DMS153 treated with DMSO at 0.1 percent for 48 hours (cell line): ENCODE data around the gene WDR20.
A peak's percentile ranks its signal among the peaks of the same experiment; 100 is the strongest.
"Not testable (repeated sequence)": the region's sequence is repeated elsewhere in the genome, so short reads cannot be mapped to it uniquely, and the experiment has no call there.

Source experiments
- DNase-seq: peaks from one replicate; lab custom pipeline; 2025; ENCODE audit not compliant: unreplicated experiment; lab: John Stamatoyannopoulos, UW

WDR20 gene, protein sequence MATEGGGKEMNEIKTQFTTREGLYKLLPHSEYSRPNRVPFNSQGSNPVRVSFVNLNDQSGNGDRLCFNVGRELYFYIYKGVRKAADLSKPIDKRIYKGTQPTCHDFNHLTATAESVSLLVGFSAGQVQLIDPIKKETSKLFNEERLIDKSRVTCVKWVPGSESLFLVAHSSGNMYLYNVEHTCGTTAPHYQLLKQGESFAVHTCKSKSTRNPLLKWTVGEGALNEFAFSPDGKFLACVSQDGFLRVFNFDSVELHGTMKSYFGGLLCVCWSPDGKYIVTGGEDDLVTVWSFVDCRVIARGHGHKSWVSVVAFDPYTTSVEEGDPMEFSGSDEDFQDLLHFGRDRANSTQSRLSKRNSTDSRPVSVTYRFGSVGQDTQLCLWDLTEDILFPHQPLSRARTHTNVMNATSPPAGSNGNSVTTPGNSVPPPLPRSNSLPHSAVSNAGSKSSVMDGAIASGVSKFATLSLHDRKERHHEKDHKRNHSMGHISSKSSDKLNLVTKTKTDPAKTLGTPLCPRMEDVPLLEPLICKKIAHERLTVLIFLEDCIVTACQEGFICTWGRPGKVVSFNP

DNA sequence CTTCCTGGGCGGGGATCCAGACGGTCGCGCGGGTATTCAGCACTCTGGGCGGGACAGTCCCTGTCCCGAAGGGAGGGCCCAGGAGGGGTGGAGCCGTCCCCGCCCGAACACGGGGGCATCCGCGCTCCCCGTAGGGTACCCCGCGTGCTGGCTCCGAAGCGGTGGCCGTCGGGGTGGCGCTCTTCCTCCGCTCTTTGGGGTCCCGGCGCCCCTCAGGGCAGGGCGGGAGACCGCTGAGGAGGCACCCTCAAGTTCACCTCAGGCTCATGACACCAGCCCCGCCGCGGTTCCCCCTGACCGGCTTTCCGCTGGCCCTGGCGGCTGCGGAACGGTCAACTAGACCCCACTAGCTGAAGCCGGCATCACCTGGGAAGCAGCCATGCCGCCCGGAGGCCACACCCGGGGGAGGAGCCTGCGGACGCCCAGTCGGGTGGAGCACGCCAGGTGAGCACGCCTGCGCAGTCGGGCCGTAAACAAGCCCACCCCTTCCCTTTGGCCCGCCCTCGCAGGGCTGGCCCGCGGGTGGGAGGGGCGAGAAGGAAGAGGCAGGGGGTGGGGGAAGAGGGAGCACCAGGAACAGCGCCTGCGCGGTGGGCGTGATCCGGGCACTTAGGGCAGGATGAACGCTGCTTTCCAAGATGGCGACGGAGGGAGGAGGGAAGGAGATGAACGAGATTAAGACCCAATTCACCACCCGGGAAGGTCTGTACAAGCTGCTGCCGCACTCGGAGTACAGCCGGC lies at the start of gene WDR20:
Gene WDR20, plus strand, starts transcription at position 612 of the 741 bp plus-strand sequence. Its CDS starts 27 bp downstream, at position 639.
- peak; percentile 51 for DNase-seq

DNA sequence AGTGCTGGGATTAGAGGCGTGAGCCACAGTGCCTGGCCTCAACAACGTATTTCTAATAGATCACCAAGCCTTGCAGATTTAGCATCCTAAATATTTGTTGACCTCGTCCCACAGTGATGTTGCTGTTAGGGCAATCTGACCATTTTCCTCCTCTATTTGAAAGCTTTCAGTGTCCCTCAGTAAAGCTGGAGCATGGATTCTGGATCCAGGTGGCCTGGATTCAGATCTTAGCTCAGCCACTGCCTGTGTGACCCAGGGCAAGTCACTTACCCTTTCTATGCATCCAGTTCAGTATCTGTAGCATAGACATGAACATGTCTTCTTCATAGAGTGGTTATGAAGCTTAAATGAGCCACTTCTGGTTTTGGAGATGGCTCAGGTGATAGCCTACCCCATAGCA lies 49.0 kb upstream of the WDR20 start:
- DNase-seq = no peak

DNA sequence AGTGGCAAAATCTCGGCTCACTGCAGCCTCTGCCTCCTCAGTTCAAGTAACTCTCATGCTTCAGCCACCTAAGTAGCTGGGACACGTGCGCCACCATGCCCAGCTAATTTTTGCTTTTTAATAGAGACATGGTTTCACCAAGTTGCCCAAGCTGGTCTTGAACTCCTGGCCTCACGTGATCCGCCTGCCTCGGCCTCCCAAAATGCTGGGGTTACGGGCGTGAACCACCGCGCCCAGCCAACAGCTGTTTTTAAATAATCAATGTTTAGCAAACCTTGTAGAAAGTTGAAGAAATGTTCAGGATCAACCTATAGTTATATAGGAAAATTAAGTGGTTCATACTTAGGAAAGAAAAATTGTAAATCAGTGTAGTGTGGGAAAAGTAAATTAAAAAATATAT lies 46.9 kb upstream of the WDR20 start:
- DNase-seq = no peak

DNA sequence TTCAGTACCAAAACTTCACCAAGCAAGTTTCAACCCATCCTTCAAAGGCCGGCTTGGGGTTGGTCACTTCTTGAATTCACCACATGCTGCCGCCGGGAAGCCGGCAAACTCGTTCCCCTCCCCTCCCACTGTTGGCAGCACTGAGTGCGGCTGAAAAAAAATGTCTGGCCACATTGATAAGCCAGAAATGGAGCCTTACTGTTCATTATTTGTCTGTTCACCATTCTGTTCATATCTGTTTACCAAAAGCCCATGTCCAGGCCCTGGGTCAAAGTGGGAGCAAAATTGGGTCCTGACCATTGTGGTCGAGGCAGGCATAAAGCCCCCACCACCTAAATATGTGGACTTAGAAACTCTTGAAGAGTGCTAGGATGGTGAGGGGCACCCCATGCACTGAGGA lies 45.6 kb upstream of the WDR20 start:
- no peak for DNase-seq

DNA sequence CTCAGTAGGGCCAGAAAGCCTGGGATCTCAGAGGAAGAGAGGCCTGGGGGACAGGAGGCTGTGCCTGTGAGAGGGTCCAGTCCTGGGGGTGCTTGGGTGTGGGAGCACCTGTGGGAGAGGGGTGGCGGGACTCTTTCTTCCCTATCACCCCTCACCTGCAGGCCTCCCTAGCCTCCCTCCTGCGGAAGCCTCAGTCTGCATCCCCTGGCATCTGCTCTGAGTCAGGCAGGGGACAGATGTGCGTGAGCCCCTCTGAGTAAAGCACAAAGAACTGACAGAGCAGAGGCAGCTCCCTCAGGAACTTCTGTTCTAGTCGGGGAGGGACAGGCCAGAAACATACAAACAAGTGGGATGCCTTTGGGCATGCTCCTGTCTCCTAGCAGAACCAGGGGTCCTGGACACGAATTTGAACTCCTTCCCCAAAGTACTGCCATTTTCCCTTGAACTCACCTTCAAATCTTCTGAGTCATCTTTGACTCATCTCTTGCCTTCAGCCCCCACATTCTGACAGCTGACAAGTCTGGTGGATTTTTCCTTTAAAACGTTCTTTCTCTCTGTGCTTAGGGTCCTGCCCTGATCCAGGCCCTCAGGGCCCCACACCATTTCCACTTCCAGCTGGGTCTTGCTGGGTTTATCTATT lies 44.3 kb upstream of the WDR20 start:
- no peak for DNase-seq

DNA sequence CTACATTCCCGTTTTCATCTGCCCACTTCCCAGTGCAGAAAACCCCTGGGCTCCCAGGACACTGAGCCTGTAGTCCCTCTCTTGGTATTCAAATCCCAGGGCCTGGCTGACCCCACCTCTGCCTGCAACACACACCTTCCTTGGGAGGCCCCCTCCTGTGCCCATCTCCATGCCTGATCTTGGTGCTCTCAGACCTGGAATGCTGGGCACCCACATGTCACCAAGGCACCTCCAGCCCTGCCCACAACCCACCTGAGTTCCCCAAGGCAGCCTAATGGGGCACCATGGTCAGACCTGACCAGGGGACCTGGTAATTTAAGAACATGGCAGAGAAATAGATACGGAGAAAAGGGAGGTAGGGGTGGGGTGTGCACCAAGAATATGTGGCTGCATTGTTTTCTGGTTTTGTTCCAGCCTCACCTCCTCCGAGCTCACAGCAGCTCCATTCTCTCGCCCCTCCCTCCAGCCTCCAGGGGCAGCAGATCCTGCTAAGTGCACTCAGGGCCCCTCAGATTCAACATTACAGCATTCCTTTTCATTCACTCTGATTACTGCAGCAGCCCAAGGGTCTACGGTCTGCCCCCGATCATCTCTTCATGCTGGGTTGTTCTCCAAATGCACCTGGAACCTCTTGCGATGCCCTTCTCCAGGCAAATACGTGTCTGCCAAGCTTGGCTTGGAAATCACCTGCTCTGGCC lies 43.7 kb upstream of the WDR20 start:
- DNase-seq = no peak

DNA sequence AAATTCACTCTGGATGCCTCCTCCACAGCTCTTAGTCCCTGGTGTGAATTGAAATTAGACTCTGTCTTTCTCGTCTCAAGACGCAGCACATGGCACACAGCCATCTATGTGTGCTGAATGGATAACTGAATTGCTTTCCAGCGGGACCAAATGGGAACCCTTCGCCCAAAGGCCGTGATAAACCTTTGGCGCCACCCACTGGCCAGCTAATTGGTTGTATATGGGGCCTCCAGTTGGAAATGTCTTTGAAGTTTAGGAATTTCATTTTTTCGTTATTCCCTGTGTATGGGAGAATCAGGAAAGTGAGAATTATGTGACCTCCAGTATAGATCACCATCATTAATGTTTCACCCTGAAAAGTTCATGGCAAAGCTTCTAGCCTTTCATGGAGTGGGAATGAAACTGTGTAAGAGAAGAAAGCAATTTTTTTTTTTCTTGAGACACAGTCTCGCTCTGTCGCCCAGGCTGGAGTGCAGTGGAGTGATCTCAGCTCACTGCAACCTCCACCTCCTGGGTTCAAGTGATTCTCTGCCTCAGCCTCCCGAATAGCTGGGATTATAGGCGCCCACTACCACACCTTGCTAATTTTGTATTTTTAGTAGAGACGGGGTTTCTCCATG lies 43.0 kb upstream of the WDR20 start:
- peak; percentile 1 for DNase-seq

DNA sequence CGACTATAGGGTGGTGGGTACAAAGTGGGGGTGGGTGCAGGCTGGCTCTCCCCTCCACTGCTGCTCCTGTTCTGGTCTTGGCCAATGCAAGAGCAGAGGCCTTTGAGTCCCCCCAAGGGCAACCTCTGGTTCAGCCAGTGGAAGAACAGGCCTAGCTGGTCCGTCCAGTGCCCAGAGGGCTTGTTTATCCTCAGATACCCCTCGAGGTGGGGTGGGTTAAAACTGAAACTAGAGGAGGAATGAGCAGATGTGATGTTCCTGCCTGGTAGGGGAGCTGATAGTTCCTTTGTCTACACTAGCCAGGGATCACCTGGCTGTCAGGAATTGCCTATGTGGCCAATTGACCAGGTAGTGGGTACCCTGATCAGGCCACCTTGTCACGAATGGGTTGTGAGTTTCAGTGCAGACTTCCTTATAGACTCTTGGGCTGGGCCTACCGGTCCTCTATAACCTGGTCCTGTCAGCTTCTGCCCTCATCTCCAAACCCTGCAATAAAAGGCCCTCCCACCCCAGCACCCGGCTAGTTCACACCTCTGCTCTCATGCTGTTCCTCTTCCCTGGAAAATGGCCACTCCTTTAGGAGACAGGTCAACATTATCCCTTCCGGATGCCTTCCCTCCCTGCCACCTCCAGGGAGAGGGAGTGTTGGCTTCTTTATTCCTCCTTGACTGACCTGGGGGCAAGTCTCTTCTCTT lies 42.1 kb upstream of the WDR20 start:
- no peak for DNase-seq

DNA sequence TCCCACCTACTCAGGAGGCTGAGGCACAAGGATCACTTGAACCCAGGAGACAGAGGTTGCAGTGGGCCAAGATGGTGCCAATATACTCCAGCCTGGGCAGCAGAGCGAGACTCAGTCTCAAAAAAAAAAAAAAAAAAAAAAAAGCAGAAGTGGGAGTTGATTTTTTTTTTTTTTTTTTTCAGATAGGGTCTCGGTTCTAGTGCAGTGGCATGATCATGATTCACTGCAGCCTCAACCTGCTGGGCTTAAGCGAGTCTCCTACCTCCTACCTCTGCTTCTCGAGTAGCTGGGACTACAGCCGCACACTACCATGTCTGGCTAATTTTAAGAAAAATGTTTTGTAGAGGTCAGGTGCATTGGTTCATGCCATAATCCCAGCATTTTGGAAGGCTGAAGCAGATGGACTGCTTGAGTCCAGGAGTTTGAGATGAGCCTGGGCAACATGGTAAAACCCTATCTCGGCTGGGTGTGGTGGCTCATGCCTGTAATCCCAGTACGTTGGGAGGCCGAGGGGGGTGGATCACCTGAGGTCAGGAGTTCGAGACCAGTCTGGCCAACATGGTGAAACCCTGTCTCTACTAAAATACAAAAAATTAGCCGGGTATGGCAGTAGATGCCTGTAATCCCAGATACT lies 36.5 kb upstream of the WDR20 start:
- no peak for DNase-seq

DNA sequence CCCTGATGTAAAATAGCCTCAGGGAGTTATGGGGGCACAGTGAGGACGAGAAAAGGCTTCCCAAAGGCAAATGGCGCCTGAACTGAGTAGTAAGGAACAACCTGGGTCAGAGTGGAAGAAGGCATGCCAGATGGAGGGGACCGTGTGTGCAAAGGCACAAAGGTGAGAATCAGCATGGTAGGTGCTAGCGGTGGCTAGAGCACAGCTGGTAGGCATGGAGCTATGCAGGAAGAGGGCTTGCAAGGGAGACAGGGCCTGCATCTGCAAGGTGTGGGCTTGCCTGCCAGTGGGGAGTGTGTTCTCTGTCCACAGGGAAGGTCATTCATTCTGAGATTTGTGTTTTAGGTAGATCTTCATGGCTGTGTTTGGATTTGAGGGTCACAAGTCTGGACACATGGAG lies 34.3 kb upstream of the WDR20 start:
- DNase-seq = no peak

DNA sequence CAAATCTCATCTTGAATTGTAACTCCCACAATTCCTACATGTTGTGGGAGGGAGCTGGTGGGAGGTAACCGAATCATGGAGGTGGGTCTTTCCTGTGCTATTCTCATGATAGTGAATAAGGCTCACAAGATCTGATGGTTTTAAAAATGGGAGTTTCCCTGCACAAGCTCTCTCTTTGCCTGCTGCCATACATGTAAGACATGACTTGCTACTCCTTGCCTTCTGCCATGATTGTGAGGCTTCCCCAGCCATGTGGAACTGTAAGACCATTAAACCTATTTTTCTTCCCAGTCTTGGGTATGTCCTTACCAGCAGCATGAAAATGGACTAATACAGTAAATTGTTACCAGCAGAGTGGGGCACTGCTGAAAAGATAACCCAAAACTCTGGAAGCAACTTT lies 30.4 kb upstream of the WDR20 start:
- DNase-seq = not testable (repeated sequence)

DNA sequence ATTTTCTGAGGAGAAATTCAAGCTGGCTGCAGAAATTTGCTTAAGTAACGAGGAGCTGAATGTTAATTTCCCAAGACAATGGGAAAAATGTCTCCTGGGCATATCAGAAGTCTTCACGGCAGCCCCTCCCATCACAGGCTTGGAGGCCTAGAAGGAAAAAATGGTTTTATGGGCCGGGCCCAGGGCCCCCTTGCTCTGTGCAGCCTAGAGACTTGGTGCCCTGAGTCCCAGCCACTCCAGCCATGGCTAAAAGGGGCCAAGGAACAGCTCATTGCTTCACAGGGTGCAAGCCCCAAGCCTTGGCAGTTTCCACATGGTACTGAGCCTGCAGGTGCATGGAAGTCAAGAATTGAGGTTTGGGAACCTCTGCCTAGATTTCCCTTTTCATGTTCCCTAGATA lies 28.6 kb upstream of the WDR20 start:
- DNase-seq = no peak

DNA sequence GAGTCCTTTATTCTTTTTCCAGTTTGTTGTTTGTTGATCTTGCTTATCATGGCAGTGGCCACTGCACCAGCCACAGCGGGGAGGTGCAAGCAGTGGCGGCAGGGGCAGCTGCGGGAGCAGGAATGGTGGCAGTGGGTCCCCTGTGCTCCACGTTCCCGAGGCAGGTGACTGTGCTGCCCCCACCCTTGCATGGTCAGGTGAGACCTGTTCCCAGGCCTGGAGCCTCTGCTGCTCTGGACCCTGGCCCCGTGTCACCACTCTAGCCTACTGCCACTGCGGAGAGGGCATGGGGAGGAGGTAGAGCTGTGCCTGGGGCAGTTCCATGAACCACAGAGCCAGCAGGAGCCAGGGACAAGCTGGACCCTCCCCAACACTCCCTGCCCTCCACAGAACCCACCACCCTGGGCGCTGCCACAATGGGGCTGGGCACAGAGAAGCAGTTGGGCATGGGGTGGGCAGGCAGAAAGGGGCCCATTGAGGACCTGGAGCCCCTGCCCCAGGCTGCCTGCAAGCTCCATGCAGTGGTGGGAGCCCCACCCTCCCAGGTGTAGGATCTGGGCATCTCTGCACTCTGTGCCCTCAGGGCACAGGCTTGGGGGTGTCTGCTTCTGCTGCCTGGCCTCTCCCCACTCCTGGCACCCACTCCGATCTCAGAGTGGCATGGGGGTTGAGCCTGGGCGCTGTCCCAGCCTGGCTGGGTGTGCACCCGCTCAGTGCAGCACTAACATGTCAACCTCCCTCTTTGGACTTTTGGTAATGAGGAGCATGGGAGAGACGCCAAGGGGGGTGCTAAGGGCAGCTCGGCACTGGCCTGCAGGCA lies 23.1 kb upstream of the WDR20 start:
- DNase-seq = no peak

DNA sequence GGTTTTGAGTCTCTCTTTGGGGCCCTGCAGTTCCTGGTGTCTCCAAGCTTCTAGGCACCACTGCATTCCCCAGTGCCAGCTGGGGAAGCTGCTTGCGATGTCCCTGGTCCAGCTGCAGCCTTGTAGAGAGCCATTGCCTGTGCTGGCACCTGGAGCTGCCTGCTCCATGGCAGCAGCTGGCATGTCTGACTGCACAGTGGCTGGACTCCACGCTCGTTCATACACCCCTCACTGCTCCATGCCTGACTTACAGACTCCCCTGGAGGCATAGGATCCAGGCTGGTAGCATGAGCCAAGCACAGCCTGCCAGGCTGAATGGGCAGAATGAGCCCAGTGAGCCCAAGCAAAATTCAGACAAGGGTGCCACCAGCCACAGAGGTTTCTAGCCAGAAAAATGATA lies 21.8 kb upstream of the WDR20 start:
- no peak for DNase-seq

DNA sequence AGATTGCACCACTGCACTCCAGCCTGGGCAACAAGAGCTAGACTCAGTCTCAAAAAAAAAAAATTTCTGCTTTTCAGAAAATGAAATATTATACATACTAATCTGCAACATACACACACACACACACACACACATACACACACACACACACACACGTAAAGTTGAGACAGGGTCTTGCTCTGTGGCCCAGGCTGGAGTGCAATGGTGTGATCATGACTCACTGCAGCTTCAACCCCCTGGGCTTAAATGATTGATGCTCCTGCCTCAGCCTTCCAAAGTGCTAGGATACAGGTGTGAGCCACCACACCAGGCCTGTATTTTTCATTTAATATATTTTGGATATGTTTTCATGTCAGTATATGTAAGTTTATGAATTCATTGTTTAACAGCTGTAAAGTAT lies 18.8 kb upstream of the WDR20 start:
- DNase-seq = no peak

DNA sequence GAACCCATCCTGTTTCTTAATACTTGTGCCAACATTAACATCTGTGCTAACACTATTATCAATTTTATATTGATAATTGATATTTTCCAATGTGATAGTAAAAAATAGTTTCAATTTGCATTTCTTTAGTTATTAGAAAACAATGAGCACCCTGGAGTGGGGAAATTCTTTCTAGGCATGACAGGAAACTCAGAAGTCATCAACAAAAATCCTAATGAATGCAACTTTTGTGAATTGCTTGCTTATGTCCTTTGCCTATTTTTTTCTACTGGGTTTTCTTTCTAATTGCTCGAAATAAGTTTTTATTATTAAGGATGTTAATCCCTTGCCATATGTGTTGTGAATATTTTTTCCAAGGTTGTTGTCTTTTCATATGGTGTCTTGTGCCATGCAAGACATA lies 18.1 kb upstream of the WDR20 start:
- DNase-seq = no peak

DNA sequence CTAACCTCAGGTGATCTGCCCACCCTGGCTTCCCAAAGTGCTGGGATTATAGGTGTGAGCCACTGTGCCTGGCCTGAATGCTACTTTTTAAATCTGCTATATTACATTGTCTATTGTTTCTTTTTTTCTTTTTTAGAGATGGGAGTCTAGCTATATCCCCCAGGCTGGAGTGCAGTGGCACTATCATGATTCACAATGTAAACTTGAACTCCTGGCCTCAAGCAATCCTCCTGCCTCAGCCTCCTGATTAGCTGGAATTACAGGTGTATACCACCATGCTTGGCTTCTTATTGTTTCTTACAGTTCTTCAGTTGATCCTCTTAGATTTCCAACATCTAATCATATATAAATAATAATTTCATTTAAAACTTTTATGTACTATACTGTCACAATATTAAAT lies 15.3 kb upstream of the WDR20 start:
- no peak for DNase-seq

DNA sequence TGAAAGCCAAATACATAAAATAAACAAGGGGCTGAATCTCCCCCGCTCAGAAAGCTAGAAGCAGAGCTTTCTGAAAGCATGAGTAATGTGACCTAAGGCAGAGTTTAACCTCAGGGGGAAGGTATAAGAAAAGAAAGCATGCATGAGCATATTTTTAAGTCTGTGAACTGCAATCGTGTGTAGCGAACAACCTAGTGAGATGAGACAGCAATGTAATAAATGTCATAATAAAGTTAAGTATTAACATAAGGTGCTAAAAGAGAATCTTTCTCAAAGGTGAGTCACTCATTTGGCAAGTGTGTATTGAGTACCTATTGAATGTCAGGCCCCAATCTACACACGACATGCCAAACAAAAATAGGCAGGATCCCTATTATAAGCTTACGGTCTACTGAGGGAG lies 14.2 kb upstream of the WDR20 start:
- no peak for DNase-seq
